ENCODE results near the gene DUOX1.

DNA sequence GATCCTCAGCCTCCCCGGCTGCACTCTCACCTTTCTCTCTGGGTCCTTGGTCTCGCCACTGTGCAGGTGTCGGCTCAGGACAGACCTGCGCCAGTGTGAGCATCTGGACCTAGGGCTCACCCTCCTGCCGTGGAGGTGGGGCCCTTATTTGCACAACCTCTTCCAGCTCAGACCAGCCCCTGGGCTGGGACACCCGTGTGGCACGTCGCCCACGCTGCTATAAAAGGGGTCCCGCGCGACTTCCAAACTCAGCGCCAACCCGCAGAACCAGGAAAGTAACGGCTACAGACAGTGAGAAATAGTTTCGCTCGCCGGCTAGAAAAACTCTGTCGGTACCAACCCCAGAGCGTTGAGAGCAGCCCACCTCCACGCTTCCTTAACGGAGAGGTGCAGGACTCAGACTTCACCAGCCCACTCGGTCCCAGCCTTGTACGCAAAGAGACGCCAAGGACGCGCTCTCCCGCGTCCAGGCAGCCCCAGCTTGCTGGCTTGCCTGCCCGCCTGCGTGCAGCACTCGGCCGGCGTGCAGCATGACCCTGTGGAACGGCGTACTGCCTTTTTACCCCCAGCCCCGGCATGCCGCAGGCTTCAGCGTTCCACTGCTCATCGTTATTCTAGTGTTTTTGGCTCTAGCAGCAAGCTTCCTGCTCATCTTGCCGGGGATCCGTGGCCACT is 15.6 kb upstream of the DUOX1 start, which contains the start of the genes DUOX2 and DUOXA2:
- TF ChIP-seq EP300 (IDR thresholded peaks at IDR 0.05) = no peak
- TF ChIP-seq, protein P1, sequence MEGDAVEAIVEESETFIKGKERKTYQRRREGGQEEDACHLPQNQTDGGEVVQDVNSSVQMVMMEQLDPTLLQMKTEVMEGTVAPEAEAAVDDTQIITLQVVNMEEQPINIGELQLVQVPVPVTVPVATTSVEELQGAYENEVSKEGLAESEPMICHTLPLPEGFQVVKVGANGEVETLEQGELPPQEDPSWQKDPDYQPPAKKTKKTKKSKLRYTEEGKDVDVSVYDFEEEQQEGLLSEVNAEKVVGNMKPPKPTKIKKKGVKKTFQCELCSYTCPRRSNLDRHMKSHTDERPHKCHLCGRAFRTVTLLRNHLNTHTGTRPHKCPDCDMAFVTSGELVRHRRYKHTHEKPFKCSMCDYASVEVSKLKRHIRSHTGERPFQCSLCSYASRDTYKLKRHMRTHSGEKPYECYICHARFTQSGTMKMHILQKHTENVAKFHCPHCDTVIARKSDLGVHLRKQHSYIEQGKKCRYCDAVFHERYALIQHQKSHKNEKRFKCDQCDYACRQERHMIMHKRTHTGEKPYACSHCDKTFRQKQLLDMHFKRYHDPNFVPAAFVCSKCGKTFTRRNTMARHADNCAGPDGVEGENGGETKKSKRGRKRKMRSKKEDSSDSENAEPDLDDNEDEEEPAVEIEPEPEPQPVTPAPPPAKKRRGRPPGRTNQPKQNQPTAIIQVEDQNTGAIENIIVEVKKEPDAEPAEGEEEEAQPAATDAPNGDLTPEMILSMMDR (IDR thresholded peaks at IDR 0.05) = no peak
